Coronary artery (tissue), 2 donors: ENCODE measurements around the gene PIK3C3.

Experiments
- DNase-seq: peaks from one replicate; pipeline ENCODE4 v3.0.0-alpha.2; 2017; ENCODE audit warnings: low spot score
- H3K27ac ChIP-seq, 2 donors: fragments of 200-600 bp; sonication (generic); one replicate each; pipeline ENCODE4 v1.5.1; 2016 to 2019
- H3K4me3 ChIP-seq: fragments of 200-600 bp; sonication (generic); 2 replicates; pipeline ENCODE4 v1.5.1; 2016; ENCODE audit warnings: mild to moderate bottlenecking, moderate library complexity
- CTCF ChIP-seq: fragments of 200-600 bp; sonication (generic); IDR thresholded peaks from one replicate; pipeline ENCODE4 v1.5.1; 2019; ENCODE audit warnings: antibody characterized with exemption

The PIK3C3 gene

GRCh38 chr18:41954827-41955613, at the start of gene PIK3C3:
PIK3C3 (plus strand) TSS chr18:41955234; CDS start chr18:41955292, 58 bp downstream.
- Histone ChIP-seq H3K4me3 (peak within 1 kb of the TSS; percentile 84), H3K27ac (peak within 1 kb of the TSS; percentile 62)
- TF ChIP-seq CTCF = no peak
- peak; percentile 94 for DNase-seq

GRCh38 chr18:41905786-41906527, 49.1 kb upstream of the PIK3C3 start:
- Histone ChIP-seq H3K4me3 (no peak overlapping the region), H3K27ac (no peak overlapping the region)
- TF ChIP-seq CTCF = no peak
- no peak for DNase-seq

GRCh38 chr18:41906528-41907146, 48.4 kb upstream of the PIK3C3 start:
- Histone ChIP-seq H3K27ac (no peak overlapping the region), H3K4me3 (peak overlapping the region; percentile 27)
- no peak for DNase-seq

GRCh38 chr18:41917181-41917580, 37.9 kb upstream of the PIK3C3 start:
- Histone ChIP-seq H3K27ac (no peak overlapping the region), H3K4me3 (no peak overlapping the region)
- no peak for TF ChIP-seq CTCF
- no peak for DNase-seq

More at GRCh38 chr18:41906528-41907146, 48.4 kb upstream of the PIK3C3 start:
- TF ChIP-seq CTCF = no peak

GRCh38 chr18:41921770-41922169, 33.3 kb upstream of the PIK3C3 start:
- no peak overlapping the region for H3K4me3 ChIP-seq
- no peak for TF ChIP-seq CTCF
- no peak for DNase-seq
- no peak overlapping the region for H3K27ac ChIP-seq

GRCh38 chr18:41922176-41922575, 32.9 kb upstream of the PIK3C3 start:
- Histone ChIP-seq H3K4me3 (no peak overlapping the region), H3K27ac (no peak overlapping the region)
- TF ChIP-seq CTCF = no peak
- DNase-seq = no peak
